Lower leg skin (tissue), 4 donors: ENCODE data around the gene ORM2. TPM values are rescaled to one million over a fixed set of nuclear protein-coding genes. Genes with fewer than 3 reads are reported as not detected.
A peak's percentile ranks its signal among the peaks of the same experiment; 100 is the strongest.
"Not testable (repeated sequence)": the region's sequence is repeated elsewhere in the genome, so short reads cannot be mapped to it uniquely, and the experiment has no call there.

Source experiments
- DNase-seq, 2 donors: peaks; one replicate each; pipeline ENCODE4 v3.0.0-alpha.2; 2019; ENCODE audit warnings: low spot score in 2 of 2
- H3K4me3 ChIP-seq: fragments of 200-600 bp; sonication (generic); 2 replicates; pipeline ENCODE4 v1.5.1; 2017; ENCODE audit warnings: mild to moderate bottlenecking, low read depth; ENCODE audit not compliant: poor library complexity, severe bottlenecking
- POLR2A ChIP-seq, 2 donors: fragments of 450-650 bp; IDR thresholded peaks; one replicate each; pipeline ENCODE4 v1.6.1; 2016 to 2017; ENCODE audit warnings: antibody characterized with exemption in 2 of 2, mild to moderate bottlenecking in 1 of 2, moderate library complexity in 1 of 2
- WGBS, 2 donors: methylation state at CpG; one replicate each; pipeline ENCODE4 v1.1.5; 2018; 5-methylcytosine and 5-hydroxymethylcytosine counted together
- intact Hi-C: fragments of 100-400 bp; cut with DNase I; formaldehyde crosslinking; loops from one replicate; pipeline ENCODE4 v1.15.0; 2023; ENCODE audit warnings: low total_unique reads
- total RNA-seq, 4 donors: library from RNA; depleted of rRNA; stranded (reverse); fragments of >200 nt; gene quantifications; one replicate each; pipeline ENCODE4 v1.1.0, GENCODE V29; 2016
- TF ChIP-seq, protein P1 (sequence below), 3 donors: fragments of 450-650 bp; IDR thresholded peaks; one replicate each; pipeline ENCODE4 v1.5.1; 2016; ENCODE audit warnings: antibody characterized with exemption in 3 of 3, mild to moderate bottlenecking in 3 of 3, moderate library complexity in 2 of 3

ORM2 gene
- not detected for total RNA-seq

DNA sequence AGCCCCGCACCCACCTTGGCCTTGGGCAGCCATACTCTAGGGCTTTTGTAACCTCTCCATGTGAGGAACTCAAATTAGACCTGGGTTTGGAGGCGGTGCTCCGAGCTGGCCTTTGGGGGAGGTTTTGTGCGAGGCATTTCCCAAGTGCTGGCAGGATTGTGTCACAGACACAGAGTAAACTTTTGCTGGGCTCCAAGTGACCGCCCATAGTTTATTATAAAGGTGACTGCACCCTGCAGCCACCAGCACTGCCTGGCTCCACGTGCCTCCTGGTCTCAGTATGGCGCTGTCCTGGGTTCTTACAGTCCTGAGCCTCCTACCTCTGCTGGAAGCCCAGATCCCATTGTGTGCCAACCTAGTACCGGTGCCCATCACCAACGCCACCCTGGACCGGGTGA is at the start of gene ORM2:
Gene ORM2 (plus strand): TSS at position 245 of the 398 bp plus-strand sequence. CDS start 36 bp downstream, at position 281.
- 73% methylated on average over 2 of the region's 10 CpGs; no CpG with 5 or more reads in 1 of the 2 donors for WGBS, 2 donors
- intact Hi-C loops, H3K4me3 ChIP-seq, DNase-seq: not testable (repeated sequence)

DNA sequence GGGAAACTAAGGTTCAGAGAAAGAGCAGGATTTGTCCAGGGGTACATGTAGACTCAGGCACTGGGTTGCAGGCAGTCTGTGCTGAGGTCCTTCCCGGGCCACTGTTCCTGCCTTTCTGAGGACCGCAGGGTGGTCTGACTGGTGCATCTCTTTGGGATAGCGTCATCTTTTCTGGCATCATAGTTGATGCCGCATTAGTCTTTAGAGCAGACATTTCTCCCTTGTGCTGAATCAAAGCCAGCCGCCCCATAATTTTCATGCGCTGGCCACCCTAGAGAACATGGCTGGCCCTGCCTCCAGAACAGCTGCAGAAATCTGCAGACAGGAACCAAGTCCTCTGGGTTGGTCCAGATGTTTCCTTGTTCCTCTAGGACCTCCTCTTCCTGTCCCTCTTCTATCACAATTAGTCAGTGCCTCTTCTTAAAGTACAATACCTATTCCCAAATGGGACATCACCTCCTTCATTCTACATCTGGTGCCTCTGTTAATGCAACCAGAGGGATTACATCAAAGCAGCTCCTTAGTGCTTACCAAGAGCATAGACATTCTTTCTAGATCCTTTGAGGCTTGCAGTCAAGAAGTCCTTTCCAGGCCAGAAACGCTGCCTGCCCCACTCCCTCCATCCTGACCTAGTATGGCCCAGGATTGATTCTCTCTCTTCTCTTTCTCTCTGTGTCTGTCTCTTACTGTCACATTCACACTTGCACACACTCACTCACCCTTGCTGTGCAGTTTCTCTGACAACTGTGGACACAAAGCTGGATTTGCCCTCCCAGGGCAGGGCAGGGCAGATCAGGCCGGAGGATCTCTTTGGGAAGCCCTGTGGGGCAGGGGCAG is 48.8 kb upstream of the ORM2 start:
- no peak overlapping the region for H3K4me3 ChIP-seq
- peak in 1 of 2 donors; percentile 76 for DNase-seq
- intact Hi-C loops = no loop called here
- TF ChIP-seq, protein P1, sequence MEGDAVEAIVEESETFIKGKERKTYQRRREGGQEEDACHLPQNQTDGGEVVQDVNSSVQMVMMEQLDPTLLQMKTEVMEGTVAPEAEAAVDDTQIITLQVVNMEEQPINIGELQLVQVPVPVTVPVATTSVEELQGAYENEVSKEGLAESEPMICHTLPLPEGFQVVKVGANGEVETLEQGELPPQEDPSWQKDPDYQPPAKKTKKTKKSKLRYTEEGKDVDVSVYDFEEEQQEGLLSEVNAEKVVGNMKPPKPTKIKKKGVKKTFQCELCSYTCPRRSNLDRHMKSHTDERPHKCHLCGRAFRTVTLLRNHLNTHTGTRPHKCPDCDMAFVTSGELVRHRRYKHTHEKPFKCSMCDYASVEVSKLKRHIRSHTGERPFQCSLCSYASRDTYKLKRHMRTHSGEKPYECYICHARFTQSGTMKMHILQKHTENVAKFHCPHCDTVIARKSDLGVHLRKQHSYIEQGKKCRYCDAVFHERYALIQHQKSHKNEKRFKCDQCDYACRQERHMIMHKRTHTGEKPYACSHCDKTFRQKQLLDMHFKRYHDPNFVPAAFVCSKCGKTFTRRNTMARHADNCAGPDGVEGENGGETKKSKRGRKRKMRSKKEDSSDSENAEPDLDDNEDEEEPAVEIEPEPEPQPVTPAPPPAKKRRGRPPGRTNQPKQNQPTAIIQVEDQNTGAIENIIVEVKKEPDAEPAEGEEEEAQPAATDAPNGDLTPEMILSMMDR (IDR thresholded peaks at IDR 0.05) = no peak
- no peak for TF ChIP-seq POLR2A (IDR thresholded peaks at IDR 0.05)
- 71 to 77% methylated on average over 8 of the region's 8 CpGs for WGBS, 2 donors

DNA sequence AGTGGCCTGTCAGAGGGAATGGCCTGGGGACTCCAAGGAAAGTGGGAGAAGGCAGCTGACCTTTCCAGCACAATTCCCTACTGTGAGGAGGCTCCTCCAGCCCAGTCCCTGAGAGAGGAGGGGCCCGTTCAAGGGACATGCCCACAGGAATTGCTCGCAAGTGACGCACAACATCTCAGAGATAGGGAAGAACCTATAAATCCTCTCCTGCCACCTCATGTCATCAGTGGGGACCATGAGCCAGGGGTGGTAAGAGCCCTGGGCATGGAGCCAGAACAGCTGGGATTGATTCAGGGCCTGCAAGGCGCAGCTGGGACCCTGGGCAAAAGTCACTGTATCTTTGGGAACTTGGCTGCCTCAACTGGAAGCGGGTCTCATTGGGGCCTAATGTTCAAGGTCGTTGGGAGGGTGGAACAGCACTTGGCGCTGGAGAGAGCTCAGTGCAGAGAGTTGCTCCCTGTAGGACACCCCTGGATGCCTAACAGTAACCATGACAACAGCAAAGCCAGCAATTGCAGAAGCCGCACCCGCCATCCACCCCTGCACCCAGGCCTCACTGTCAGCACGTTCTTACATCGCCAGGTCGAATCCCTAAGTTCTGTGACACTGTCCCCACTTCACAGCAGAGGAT is 48.1 kb upstream of the ORM2 start:
- no peak overlapping the region for H3K4me3 ChIP-seq
- peak in 1 of 2 donors; percentile 82 for DNase-seq
- 69 to 85% methylated on average over 12 of the region's 12 CpGs for WGBS, 2 donors
- TF ChIP-seq, protein P1 (IDR thresholded peaks at IDR 0.05) = no peak
- TF ChIP-seq POLR2A (IDR thresholded peaks at IDR 0.05) = no peak
- intact Hi-C loops = no loop called here

DNA sequence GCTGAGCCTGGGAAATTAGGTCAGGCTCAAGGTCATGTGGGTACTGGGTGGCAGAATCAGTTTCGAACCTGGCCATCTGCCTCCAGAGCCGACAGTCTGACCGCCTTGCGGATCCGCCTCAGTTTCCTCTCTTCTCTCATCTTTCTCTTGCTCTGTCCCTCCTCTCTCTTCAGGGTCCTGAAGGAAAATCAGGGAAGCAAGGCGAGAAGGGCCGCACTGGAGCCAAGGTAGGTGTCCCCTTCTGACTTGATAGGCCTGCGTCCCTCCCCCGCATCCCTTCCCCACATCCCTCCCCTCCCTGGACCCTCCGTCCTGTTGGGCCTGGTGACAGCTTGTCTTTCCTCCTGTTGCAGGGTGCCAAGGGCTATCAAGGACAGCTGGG is 47.6 kb upstream of the ORM2 start:
- intact Hi-C loops = no loop called here
- no peak overlapping the region for H3K4me3 ChIP-seq
- WGBS, 2 donors = 89 to 93% methylated on average over 10 of the region's 10 CpGs
- TF ChIP-seq, protein P1 (IDR thresholded peaks at IDR 0.05) = no peak
- no peak for TF ChIP-seq POLR2A (IDR thresholded peaks at IDR 0.05)
- peak in 1 of 2 donors; percentile 79 for DNase-seq

DNA sequence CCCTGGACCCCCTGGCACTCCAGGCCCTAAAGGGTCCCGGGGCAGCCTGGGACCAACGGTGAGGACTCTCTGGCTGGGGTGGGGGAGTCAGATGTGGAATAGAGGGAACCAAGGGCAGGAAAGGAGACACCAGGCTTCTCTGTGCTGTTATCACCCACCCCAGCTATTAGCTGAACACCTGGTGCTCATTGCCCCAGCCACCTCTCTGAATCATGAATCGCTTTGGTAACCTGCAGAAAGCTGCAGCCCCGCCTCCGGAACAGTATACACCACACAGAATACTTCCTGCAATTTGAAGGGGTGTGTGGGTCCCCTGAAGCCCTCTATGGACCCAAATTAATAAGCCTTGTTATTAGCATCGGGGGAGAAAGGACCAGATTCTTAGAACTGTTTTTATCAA is 47.2 kb upstream of the ORM2 start:
- 73 to 79% methylated on average over 4 to 6 of the region's 6 CpGs for WGBS, 2 donors
- TF ChIP-seq, protein P1 (IDR thresholded peaks at IDR 0.05) = no peak
- no peak for TF ChIP-seq POLR2A (IDR thresholded peaks at IDR 0.05)
- H3K4me3 ChIP-seq = no peak overlapping the region
- DNase-seq = no peak
- intact Hi-C loops = no loop called here

DNA sequence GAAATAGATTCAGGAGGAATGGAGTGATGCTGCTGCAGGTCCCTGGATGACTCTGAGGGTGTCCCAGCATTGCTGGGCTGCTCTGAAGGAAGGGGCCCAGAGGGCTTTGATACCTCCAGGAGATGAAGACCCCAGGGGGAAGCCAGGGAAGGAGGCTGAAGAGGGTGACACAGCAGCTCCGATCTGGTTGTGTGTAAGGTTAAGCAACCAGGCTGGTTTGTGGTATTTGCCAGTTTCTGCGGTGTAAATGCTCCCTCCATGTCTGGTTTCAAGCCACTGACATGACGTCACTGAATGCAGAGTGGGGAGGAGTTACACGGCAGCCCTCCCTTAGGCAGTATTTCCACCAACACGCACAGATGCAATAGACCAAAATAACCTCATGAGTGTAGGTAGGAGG is 46.7 kb upstream of the ORM2 start:
- no peak overlapping the region for H3K4me3 ChIP-seq
- DNase-seq = peak in 1 of 2 donors; percentile 52
- intact Hi-C loops = no loop called here
- TF ChIP-seq POLR2A (IDR thresholded peaks at IDR 0.05) = no peak
- TF ChIP-seq, protein P1 (IDR thresholded peaks at IDR 0.05) = no peak
- WGBS, 2 donors = 35 to 46% methylated on average over 5 of the region's 5 CpGs
